Measurements from ENCODE around the gene KCNH6.

KCNH6 gene

GRCh38 chr17:63555500-63556156 lies 32.5 kb downstream of the KCNH6 start:
- H3K4me3 Mint-ChIP-seq: no peak overlapping the region
- peaks cover 30% of the 10 kb centered on the region for H3K4me1 Mint-ChIP-seq
- DNase-seq: no peak
- H3K9me3 Mint-ChIP-seq: peaks cover 19% of the 10 kb centered on the region
- no peak for TF ChIP-seq CTCF (IDR thresholded peaks at IDR 0.05)
- no peaks in the 10 kb centered on the region for H3K27me3 Mint-ChIP-seq (ENCODE audit: low read depth, poor library complexity)
- peaks cover 38% of the 10 kb centered on the region for H3K36me3 Mint-ChIP-seq (ENCODE audit: low read depth)
- no peak overlapping the region for H3K27ac Mint-ChIP-seq

GRCh38 chr17:63557416-63557815 lies 34.3 kb downstream of the KCNH6 start:
- TF ChIP-seq CTCF (IDR thresholded peaks at IDR 0.05): no peak
- H3K4me1 Mint-ChIP-seq: peaks cover 16% of the 10 kb centered on the region
- no peak for DNase-seq
- no peak overlapping the region for H3K27ac Mint-ChIP-seq
- H3K36me3 Mint-ChIP-seq (ENCODE audit: low read depth): peaks cover 38% of the 10 kb centered on the region
- peaks cover 19% of the 10 kb centered on the region for H3K9me3 Mint-ChIP-seq
- H3K4me3 Mint-ChIP-seq: no peak overlapping the region
- H3K27me3 Mint-ChIP-seq (ENCODE audit: low read depth, poor library complexity): no peaks in the 10 kb centered on the region

GRCh38 chr17:63558441-63558840 lies 35.3 kb downstream of the KCNH6 start:
- no peak overlapping the region for H3K27ac Mint-ChIP-seq
- DNase-seq: no peak
- H3K9me3 Mint-ChIP-seq: peaks cover 19% of the 10 kb centered on the region

GRCh38 chr17:63561819-63562218 lies 38.7 kb downstream of the KCNH6 start:
- no peak for TF ChIP-seq CTCF (IDR thresholded peaks at IDR 0.05)
- no peaks in the 10 kb centered on the region for H3K4me1 Mint-ChIP-seq
- H3K27me3 Mint-ChIP-seq (ENCODE audit: low read depth, poor library complexity): no peaks in the 10 kb centered on the region
- no peak for DNase-seq
- peaks cover 16% of the 10 kb centered on the region for H3K36me3 Mint-ChIP-seq (ENCODE audit: low read depth)
- H3K27ac Mint-ChIP-seq: no peak overlapping the region
- H3K4me3 Mint-ChIP-seq: no peak overlapping the region
- H3K9me3 Mint-ChIP-seq: peaks cover 8% of the 10 kb centered on the region

More at GRCh38 chr17:63558441-63558840, 35.3 kb downstream of the KCNH6 start:
- Mint-ChIP-seq H3K4me1 (peaks cover 6% of the 10 kb centered on the region), H3K27me3 (ENCODE audit: low read depth, poor library complexity) (no peaks in the 10 kb centered on the region), H3K4me3 (no peak overlapping the region), H3K36me3 (ENCODE audit: low read depth) (peaks cover 33% of the 10 kb centered on the region)
- no peak for TF ChIP-seq CTCF (IDR thresholded peaks at IDR 0.05)

GRCh38 chr17:63563339-63563738 lies 40.2 kb downstream of the KCNH6 start:
- Mint-ChIP-seq H3K27me3 (ENCODE audit: low read depth, poor library complexity) (no peaks in the 10 kb centered on the region), H3K27ac (no peak overlapping the region), H3K4me3 (no peak overlapping the region), H3K9me3 (no peaks in the 10 kb centered on the region), H3K36me3 (ENCODE audit: low read depth) (peaks cover 14% of the 10 kb centered on the region), H3K4me1 (no peaks in the 10 kb centered on the region)
- no peak for TF ChIP-seq CTCF (IDR thresholded peaks at IDR 0.05)
- DNase-seq: no peak

GRCh38 chr17:63564562-63564961 lies 41.4 kb downstream of the KCNH6 start:
- H3K27me3 Mint-ChIP-seq (ENCODE audit: low read depth, poor library complexity): no peaks in the 10 kb centered on the region
- no peaks in the 10 kb centered on the region for H3K9me3 Mint-ChIP-seq
- H3K36me3 Mint-ChIP-seq (ENCODE audit: low read depth): peaks cover 14% of the 10 kb centered on the region
- TF ChIP-seq CTCF (IDR thresholded peaks at IDR 0.05): no peak
- no peak overlapping the region for H3K4me3 Mint-ChIP-seq
- peak overlapping the region; percentile 45 for H3K27ac Mint-ChIP-seq
- DNase-seq: no peak
- H3K4me1 Mint-ChIP-seq: no peaks in the 10 kb centered on the region

Measured in nephron progenitor cell (in vitro differentiated cells).